T47D (cell line): Measurements from ENCODE around the gene SLC38A3.

Experiments used
- DNase-seq, 2 experiments: peaks; one replicate each; pipeline versions ENCODE4 v3.0.0 to v3.0.0-alpha.2; 2011 to 2012; ENCODE audit warnings: low read depth in 1 of 2, low spot score in 1 of 2
- JUND ChIP-seq: IDR thresholded peaks from 2 replicates; pipeline ENCODE4 v1.6.1; 2012; ENCODE audit warnings: low read depth
- in situ Hi-C: cut with HindIII; loops from 2 replicates; pipeline ENCODE4 v1.10.0; 2016; ENCODE audit warnings: low sequenced_read_pairs, low pct_unique_long_range_greater_than_20kb

The SLC38A3 gene

GRCh38 chr3:50164984-50165909 lies 39.8 kb upstream of the SLC38A3 start:
- DNase-seq: peak in 1 of 2 experiments; percentile 59
- no peak for TF ChIP-seq JUND
- in situ Hi-C loops: no loop called here

DNA sequence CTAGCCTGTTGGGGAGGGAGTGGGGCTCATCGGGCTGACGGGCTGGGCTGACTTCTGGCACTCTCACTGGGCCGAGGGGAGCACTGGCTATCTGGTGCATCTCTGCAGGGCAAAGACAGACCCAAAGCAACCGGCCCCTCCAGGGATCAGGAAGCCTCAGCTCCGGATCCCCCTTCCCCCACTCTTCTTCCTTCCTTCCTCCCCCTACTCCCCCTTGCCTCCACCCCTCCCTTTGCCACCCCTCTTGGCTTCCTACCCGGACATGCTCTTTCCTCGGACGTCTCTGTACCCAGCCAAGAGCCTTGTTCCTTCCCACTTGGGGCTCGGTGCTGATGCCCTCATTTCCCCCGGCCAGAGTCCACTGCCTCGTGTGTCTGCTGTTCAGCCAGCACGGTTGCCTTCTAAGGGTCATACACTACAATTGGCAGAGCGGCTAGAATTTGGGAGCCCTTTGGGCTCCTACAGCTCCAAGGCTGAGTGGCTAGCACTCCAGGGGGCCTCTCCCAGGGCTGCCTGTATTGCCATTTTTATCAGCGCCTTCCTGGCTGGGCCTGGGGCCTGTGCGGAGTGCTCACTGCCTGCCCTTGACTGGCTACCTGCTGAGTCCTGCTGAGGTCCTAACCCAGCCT lies 39.0 kb upstream of the SLC38A3 start:
- DNase-seq: no peak
- TF ChIP-seq JUND: no peak
- in situ Hi-C loops: no loop called here

- no peak for DNase-seq
- no peak for TF ChIP-seq JUND
- in situ Hi-C loops: no loop called here
Measured at GRCh38 chr3:50166620-50167019, 38.5 kb upstream of the SLC38A3 start.

DNA sequence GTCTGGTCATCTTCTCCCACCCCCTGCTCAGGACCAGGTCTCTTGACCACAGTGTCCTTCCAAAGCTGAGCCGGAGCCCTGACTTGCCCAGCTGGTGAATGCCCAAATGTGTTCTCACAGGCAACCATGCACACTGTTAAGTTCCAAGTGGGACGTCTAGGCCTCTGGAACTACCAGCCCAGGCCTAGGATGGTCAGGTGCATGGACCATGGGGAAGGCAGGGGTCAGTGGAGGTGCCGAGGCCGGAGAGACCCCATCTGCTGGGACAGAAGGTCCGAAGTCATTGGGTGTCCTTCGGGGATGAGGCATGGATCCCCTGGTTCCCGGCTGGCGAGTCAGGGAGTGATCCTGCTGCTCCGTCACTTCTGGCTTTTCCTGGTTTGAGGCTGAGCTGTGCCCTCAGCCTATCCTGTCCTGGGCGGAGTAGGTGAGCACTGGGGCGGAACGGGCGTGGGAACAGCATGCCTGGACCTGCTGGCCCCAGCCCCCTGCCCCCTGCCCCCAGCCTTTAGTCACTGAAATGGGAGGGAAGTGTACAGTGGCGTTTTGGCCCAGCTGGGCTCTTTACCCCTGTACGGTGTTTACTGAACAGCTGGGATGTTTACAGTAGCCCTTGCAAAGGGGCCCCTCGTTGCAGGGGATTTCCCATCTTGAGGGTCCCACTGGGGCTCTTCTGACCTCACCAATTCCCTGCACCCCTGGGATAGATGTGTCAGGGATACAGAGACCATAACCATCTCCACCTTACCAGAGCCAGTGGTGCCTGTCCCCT lies 37.8 kb upstream of the SLC38A3 start:
- no peak for TF ChIP-seq JUND
- in situ Hi-C loops: no loop called here
- DNase-seq: no peak

DNA sequence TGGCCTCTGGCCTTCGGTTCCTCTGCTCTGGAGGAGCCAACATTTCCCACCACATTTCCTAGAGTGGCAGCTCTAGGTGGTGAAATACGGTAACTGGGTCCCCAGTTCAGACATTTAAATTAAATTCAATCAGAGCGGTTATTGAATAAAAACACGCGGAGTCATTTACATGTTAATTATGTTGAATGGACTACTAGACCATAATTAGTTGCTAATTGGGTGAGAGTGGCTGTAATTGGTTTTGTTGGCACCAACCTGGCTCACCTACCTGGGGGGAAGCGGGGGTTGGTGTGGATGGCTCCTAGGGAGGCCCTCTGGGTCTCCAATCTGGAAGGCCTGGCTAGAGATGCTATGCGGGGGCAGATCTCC lies 37.2 kb upstream of the SLC38A3 start:
- no peak for DNase-seq
- TF ChIP-seq JUND: no peak
- in situ Hi-C loops: no loop called here

GRCh38 chr3:50168388-50168787 lies 36.7 kb upstream of the SLC38A3 start:
- DNase-seq: no peak
- no peak for TF ChIP-seq JUND
- in situ Hi-C loops: no loop called here

- no peak for DNase-seq
- in situ Hi-C loops: no loop called here
- no peak for TF ChIP-seq JUND
Measured at GRCh38 chr3:50168791-50169190, 36.3 kb upstream of the SLC38A3 start.

DNA sequence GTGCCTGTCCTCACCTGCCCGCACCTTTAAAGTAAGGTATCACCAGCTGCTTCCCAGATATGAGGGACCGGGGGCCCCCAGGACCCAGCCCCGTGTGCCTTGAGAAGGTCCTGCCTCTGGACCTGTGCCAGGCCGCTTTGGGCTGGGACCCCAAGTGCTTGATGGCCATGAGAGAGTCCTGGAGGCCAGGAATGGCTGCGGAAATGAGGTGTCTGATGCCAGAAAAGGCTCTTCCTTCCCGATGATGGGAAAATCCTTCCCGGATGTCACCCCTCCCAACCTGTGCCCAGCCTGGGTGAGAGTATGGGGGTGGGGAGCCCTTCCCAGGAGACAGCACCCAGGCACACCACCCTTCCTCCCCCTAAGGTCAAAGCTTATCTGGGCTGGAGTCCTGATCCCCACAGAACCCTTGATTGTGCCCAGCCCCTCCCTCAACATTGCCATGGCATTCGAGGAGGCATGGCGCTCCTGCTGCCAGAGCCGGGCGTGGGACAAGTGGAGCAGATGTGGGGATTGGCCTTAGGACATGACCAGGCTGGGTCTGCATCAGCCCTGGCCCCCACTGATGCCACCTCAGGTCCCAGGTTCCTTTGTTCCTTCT lies 35.7 kb upstream of the SLC38A3 start:
- DNase-seq: no peak
- in situ Hi-C loops: no loop called here
- no peak for TF ChIP-seq JUND

- TF ChIP-seq JUND: no peak
- DNase-seq: no peak
- in situ Hi-C loops: no loop called here
Measured at GRCh38 chr3:50169858-50170257, 35.2 kb upstream of the SLC38A3 start.

- in situ Hi-C loops: no loop called here
- no peak for DNase-seq
- TF ChIP-seq JUND: no peak
Measured at GRCh38 chr3:50170689-50171088, 34.4 kb upstream of the SLC38A3 start.

- no peak for TF ChIP-seq JUND
- in situ Hi-C loops: no loop called here
- DNase-seq: no peak
Measured at GRCh38 chr3:50171540-50172301, 33.4 kb upstream of the SLC38A3 start.

GRCh38 chr3:50172626-50173220 lies 32.3 kb upstream of the SLC38A3 start:
- in situ Hi-C loops: no loop called here
- no peak for DNase-seq
- TF ChIP-seq JUND: no peak
